Lower lobe of right lung (tissue), 2 donors: ENCODE data around the gene ENSA. TPM values are rescaled to one million over a fixed set of nuclear protein-coding genes. Genes with fewer than 3 reads are reported as not detected.

Experiments used
- ATAC-seq, 2 donors: fragments of 200-7000 bp; cut with Tn5 transposase; one replicate each; pipeline ENCODE4 v1.9.1; 2020 to 2022; ENCODE audit warnings: mild to moderate bottlenecking in 2 of 2, moderate library complexity in 2 of 2
- DNase-seq: peaks from one replicate; pipeline ENCODE4 v3.0.0-alpha.2; 2020
- H3K27ac ChIP-seq: fragments of 200-600 bp; one replicate; pipeline ENCODE4 v1.8.0; 2022
- H3K27me3 ChIP-seq: fragments of 200-600 bp; one replicate; pipeline ENCODE4 v1.8.0; 2022; ENCODE audit warnings: low read depth
- H3K36me3 ChIP-seq: fragments of 200-600 bp; one replicate; pipeline ENCODE4 v1.8.0; 2022; ENCODE audit warnings: mild to moderate bottlenecking
- H3K4me1 ChIP-seq: fragments of 200-600 bp; one replicate; pipeline ENCODE4 v1.8.0; 2022
- H3K4me3 ChIP-seq: fragments of 200-600 bp; one replicate; pipeline ENCODE4 v1.8.0; 2022; ENCODE audit warnings: mild to moderate bottlenecking
- H3K9me3 ChIP-seq: fragments of 200-600 bp; one replicate; pipeline ENCODE4 v1.8.0; 2022
- CTCF ChIP-seq: fragments of 200-600 bp; IDR thresholded peaks from one replicate; pipeline ENCODE4 v1.8.0; 2022; ENCODE audit warnings: antibody characterized with exemption, mild to moderate bottlenecking
- intact Hi-C: fragments of 100-400 bp; cut with DNase I; formaldehyde crosslinking; loops from one replicate; pipeline ENCODE4 v1.11.0; 2022
- total RNA-seq: library from RNA; stranded (reverse); fragmentation: NEBNext Ultra II Directional; extraction: Animal tissue kit (Norgen Biotek cat#: 25700); gene quantifications from one replicate; pipeline ENCODE4 v1.2.1, GENCODE V29; 2021
- donor health status: DM: no; HTN: yes; CAD: no; lungs with severe emphysema.

Gene ENSA
- total RNA-seq, 1 donor from 2014 or later: 172 TPM

GRCh38 chr1:150615346-150616201 lies 13.8 kb downstream of the ENSA start:
- no peak overlapping the region for H3K4me3 ChIP-seq
- ATAC-seq (no peak), DNase-seq (no peak)
- peak overlapping the region; percentile 95 for H3K27ac ChIP-seq
- H3K36me3 ChIP-seq: peaks cover 32% of the 10 kb centered on the region
- H3K4me1 ChIP-seq: peaks cover 70% of the 10 kb centered on the region
- H3K9me3 ChIP-seq: no peaks in the 10 kb centered on the region
- intact Hi-C loops: no loop called here
- TF ChIP-seq CTCF: no peak
- no peaks in the 10 kb centered on the region for H3K27me3 ChIP-seq

GRCh38 chr1:150613061-150613920 lies 16.1 kb downstream of the ENSA start:
- no peaks in the 10 kb centered on the region for H3K27me3 ChIP-seq
- no peak for TF ChIP-seq CTCF
- ATAC-seq (peak; percentile 63 to 68), DNase-seq (no peak)
- intact Hi-C loops: no loop called here
- peak overlapping the region; percentile 27 for H3K4me3 ChIP-seq
- H3K27ac ChIP-seq: peak overlapping the region; percentile 95
- peaks cover 67% of the 10 kb centered on the region for H3K4me1 ChIP-seq
- H3K9me3 ChIP-seq: no peaks in the 10 kb centered on the region
- peaks cover 14% of the 10 kb centered on the region for H3K36me3 ChIP-seq

- intact Hi-C loops: no loop called here
- no peaks in the 10 kb centered on the region for H3K9me3 ChIP-seq
- no peaks in the 10 kb centered on the region for H3K27me3 ChIP-seq
- TF ChIP-seq CTCF: no peak
- ATAC-seq: no peak
- H3K36me3 ChIP-seq: peaks cover 7% of the 10 kb centered on the region
- peaks cover 67% of the 10 kb centered on the region for H3K4me1 ChIP-seq
- H3K4me3 ChIP-seq: no peak overlapping the region
- peak overlapping the region; percentile 95 for H3K27ac ChIP-seq
- DNase-seq: no peak
Measured at GRCh38 chr1:150612014-150612345, 17.4 kb downstream of the ENSA start.

GRCh38 chr1:150610576-150610975 lies 18.8 kb downstream of the ENSA start:
- no peak for TF ChIP-seq CTCF
- no peak for DNase-seq
- no peak overlapping the region for H3K4me3 ChIP-seq
- peak overlapping the region; percentile 95 for H3K27ac ChIP-seq
- intact Hi-C loops: no loop called here
- H3K9me3 ChIP-seq: no peaks in the 10 kb centered on the region
- no peak for ATAC-seq
- no peaks in the 10 kb centered on the region for H3K27me3 ChIP-seq
- H3K36me3 ChIP-seq: no peaks in the 10 kb centered on the region
- peaks cover 66% of the 10 kb centered on the region for H3K4me1 ChIP-seq

- H3K4me1 ChIP-seq: peaks cover 63% of the 10 kb centered on the region
- H3K27ac ChIP-seq: peak overlapping the region; percentile 95
- no peak for ATAC-seq
- no peak for DNase-seq
- no peak for TF ChIP-seq CTCF
- no peaks in the 10 kb centered on the region for H3K27me3 ChIP-seq
- no peaks in the 10 kb centered on the region for H3K9me3 ChIP-seq
- H3K36me3 ChIP-seq: no peaks in the 10 kb centered on the region
- no peak overlapping the region for H3K4me3 ChIP-seq
- intact Hi-C loops: no loop called here
Measured at GRCh38 chr1:150609732-150610131, 19.7 kb downstream of the ENSA start.
